Skin of body (tissue), 3 donors: ENCODE data around the gene TMEM236. TPM values are rescaled to one million over a fixed set of nuclear protein-coding genes. Genes with fewer than 3 reads are reported as not detected.
A peak's percentile ranks its signal among the peaks of the same experiment; 100 is the strongest.

Experiments
- DNase-seq: peaks from one replicate; lab custom pipeline; 2025; lab: John Stamatoyannopoulos, UW
- small RNA-seq: library from RNA; depleted of rRNA; stranded (forward); fragments of <200 nt; gene quantifications from one replicate; pipeline ENCODE3, GENCODE V24; 2014; ENCODE audit warnings: low replicate concordance
- total RNA-seq: library from RNA; depleted of rRNA; stranded (reverse); fragments of >200 nt; gene quantifications from one replicate; pipeline ENCODE4 v1.2.3, GENCODE V29; 2014

Gene TMEM236
- total RNA-seq, 1 donor from 2014 or later, result 0.69 TPM

GRCh38 chr10:17820943-17821342, 68.9 kb downstream of the TMEM236 start:
- no peak for DNase-seq

GRCh38 chr10:17821893-17822292, 69.9 kb downstream of the TMEM236 start:
- DNase-seq, result no peak

GRCh38 chr10:17831341-17831740, 79.3 kb downstream of the TMEM236 start:
- no peak for DNase-seq

GRCh38 chr10:17831896-17832295, 79.9 kb downstream of the TMEM236 start:
- no peak for DNase-seq

GRCh38 chr10:17833656-17834055, 81.7 kb downstream of the TMEM236 start:
- no peak for DNase-seq

GRCh38 chr10:17835688-17836087, 83.7 kb downstream of the TMEM236 start:
- no peak for DNase-seq

- no peak for DNase-seq
These were observed 84.9 kb downstream of the TMEM236 start for GRCh38 chr10:17836942-17837341.

- no peak for DNase-seq
These were observed 86.2 kb downstream of the TMEM236 start for GRCh38 chr10:17838080-17838648.

GRCh38 chr10:17841050-17841449, 89.0 kb downstream of the TMEM236 start:
- no peak for DNase-seq

GRCh38 chr10:17842641-17843040, 90.6 kb downstream of the TMEM236 start:
- DNase-seq, result no peak

GRCh38 chr10:17847585-17848296, 95.7 kb downstream of the TMEM236 start:
- DNase-seq, result no peak

GRCh38 chr10:17848646-17849045, 96.6 kb downstream of the TMEM236 start:
- no peak for DNase-seq

Small RNAs within 50 kb of the gene (small RNA-seq; reads per million reads assigned to genes)
- 1.1 reads per million, percentile 80 among the genes with 10 or more reads in this experiment for gene MIR511

Other genes starting within 250 kb of the TMEM236 start
- 13.0 TPM for gene HACD1, start 134.8 kb upstream of the TMEM236 start, total RNA-seq
- 26.6 TPM for gene STAM, start 108.0 kb upstream of the TMEM236 start, total RNA-seq
- gene MRC1, start 57.1 kb downstream of the TMEM236 start, total RNA-seq, result 35.5 TPM
- gene SLC39A12, start 199.7 kb downstream of the TMEM236 start, total RNA-seq, result 0.10 TPM